Right atrium auricular region (tissue), 2 donors: ENCODE data around the gene GIPC1. TPM values are rescaled to one million over a fixed set of nuclear protein-coding genes. Genes with fewer than 3 reads are reported as not detected.

Experiments
- DNase-seq: peaks from one replicate; pipeline ENCODE4 v3.0.0-alpha.2; 2019; ENCODE audit warnings: low spot score
- H3K27ac ChIP-seq, 2 donors: fragments of 200-600 bp; sonication (generic); 1 replicate in 1 of 2; 2 replicates in 1 of 2; pipeline ENCODE4 v1.5.1; 2016 to 2019
- H3K27me3 ChIP-seq, 2 donors: fragments of 200-600 bp; sonication (generic); one replicate each; pipeline versions ENCODE4 v1.5.1 to v1.6.0; 2017 to 2019
- H3K36me3 ChIP-seq: fragments of 200-600 bp; sonication (generic); one replicate; pipeline ENCODE4 v1.5.1; 2016
- H3K4me1 ChIP-seq, 2 donors: fragments of 200-600 bp; sonication (generic); one replicate each; pipeline versions ENCODE4 v1.5.1 to v1.6.0; 2017 to 2019
- H3K4me3 ChIP-seq, 2 donors: fragments of 200-600 bp; sonication (generic); 1 replicate in 1 of 2; 2 replicates in 1 of 2; pipeline ENCODE4 v1.5.1; 2017 to 2019; ENCODE audit warnings: mild to moderate bottlenecking in 1 of 2, moderate library complexity in 1 of 2
- H3K9me3 ChIP-seq, 2 donors: fragments of 200-600 bp; sonication (generic); one replicate each; pipeline ENCODE4 v1.5.1; 2019
- CTCF ChIP-seq, 2 donors: fragments of 200-600 bp; sonication (generic); IDR thresholded peaks; one replicate each; pipeline ENCODE4 v1.5.1; 2019; ENCODE audit warnings: antibody characterized with exemption in 2 of 2
- total RNA-seq, 2 donors: library from RNA; depleted of rRNA; stranded (reverse); fragments of >200 nt; gene quantifications; one replicate each; pipeline ENCODE4 v1.1.0, GENCODE V29; 2016

The GIPC1 gene
- total RNA-seq, 2 donors from 2014 or later = 49.6 to 58.2 TPM

- Histone ChIP-seq H3K27me3 (no peaks in the 10 kb centered on the region), H3K4me1 (peaks cover 0 to 43% of the 10 kb centered on the region in 2 donors), H3K27ac (peak overlapping the region in 1 of 2 donors; percentile 100), H3K36me3 (peaks cover 32% of the 10 kb centered on the region), H3K9me3 (no peaks in the 10 kb centered on the region), H3K4me3 (peak overlapping the region; percentile 96 to 97)
- TF ChIP-seq CTCF (IDR thresholded peaks at IDR 0.05) = no peak
- no peak for DNase-seq
These were observed 20.2 kb upstream of the GIPC1 start for GRCh38 chr19:14516048-14516534.

- H3K4me3 ChIP-seq = peak overlapping the region in 1 of 2 donors; percentile 96
- no peaks in the 10 kb centered on the region for H3K9me3 ChIP-seq
- H3K27me3 ChIP-seq = no peaks in the 10 kb centered on the region
- peaks cover 0 to 43% of the 10 kb centered on the region in 2 donors for H3K4me1 ChIP-seq
- peak overlapping the region in 1 of 2 donors; percentile 100 for H3K27ac ChIP-seq
- no peak for DNase-seq
- no peak for TF ChIP-seq CTCF (IDR thresholded peaks at IDR 0.05)
- peaks cover 32% of the 10 kb centered on the region for H3K36me3 ChIP-seq
These were observed 19.6 kb upstream of the GIPC1 start for GRCh38 chr19:14515501-14516047.

GRCh38 chr19:14514215-14514863 lies 18.4 kb upstream of the GIPC1 start:
- Histone ChIP-seq H3K27ac (no peak overlapping the region), H3K27me3 (no peaks in the 10 kb centered on the region), H3K36me3 (peaks cover 32% of the 10 kb centered on the region), H3K4me1 (peaks cover 0 to 50% of the 10 kb centered on the region in 2 donors), H3K4me3 (no peak overlapping the region), H3K9me3 (no peaks in the 10 kb centered on the region)
- DNase-seq = no peak
- TF ChIP-seq CTCF (IDR thresholded peaks at IDR 0.05) = no peak

GRCh38 chr19:14512406-14512961 lies 16.6 kb upstream of the GIPC1 start:
- TF ChIP-seq CTCF (IDR thresholded peaks at IDR 0.05) = no peak
- Histone ChIP-seq H3K27me3 (no peaks in the 10 kb centered on the region), H3K4me1 (peaks cover 0 to 48% of the 10 kb centered on the region in 2 donors), H3K27ac (no peak overlapping the region), H3K36me3 (peaks cover 32% of the 10 kb centered on the region), H3K9me3 (no peaks in the 10 kb centered on the region), H3K4me3 (no peak overlapping the region)
- DNase-seq = no peak

- H3K4me1 ChIP-seq = peaks cover 0 to 37% of the 10 kb centered on the region in 2 donors
- H3K36me3 ChIP-seq = peaks cover 26% of the 10 kb centered on the region
- H3K27me3 ChIP-seq = no peaks in the 10 kb centered on the region
- no peak for DNase-seq
- no peak overlapping the region for H3K4me3 ChIP-seq
- H3K9me3 ChIP-seq = no peaks in the 10 kb centered on the region
- TF ChIP-seq CTCF (IDR thresholded peaks at IDR 0.05) = no peak
- peak overlapping the region; percentile 52 to 53 for H3K27ac ChIP-seq
These were observed 15.3 kb upstream of the GIPC1 start for GRCh38 chr19:14511229-14511593.
